Brain pericyte (primary cell): ENCODE results near the gene TERF2IP.

ENCODE experiments used
- DNase-seq: peaks from one replicate; pipeline ENCODE4 v3.0.0-alpha.2; 2012; ENCODE audit warnings: low read depth, low spot score

TERF2IP gene

GRCh38 chr16:75635036-75635435 lies 12.5 kb upstream of the TERF2IP start:
- no peak for DNase-seq

GRCh38 chr16:75640598-75640997 lies 7.0 kb upstream of the TERF2IP start:
- no peak for DNase-seq

GRCh38 chr16:75644240-75645012 lies 3.1 kb upstream of the TERF2IP start:
- no peak for DNase-seq

GRCh38 chr16:75647112-75647491 lies 471 bp upstream of the TERF2IP start:
- DNase-seq, result no peak

- peak; percentile 17 for DNase-seq
Observed at GRCh38 chr16:75648265-75649076, 898 bp downstream of the TERF2IP start.

- no peak for DNase-seq
Observed at GRCh38 chr16:75653922-75654321, 6.3 kb downstream of the TERF2IP start.

- DNase-seq, result no peak
Observed at GRCh38 chr16:75658175-75658574, 10.6 kb downstream of the TERF2IP start.

GRCh38 chr16:75660321-75660720 lies 12.7 kb downstream of the TERF2IP start:
- no peak for DNase-seq

GRCh38 chr16:75660726-75661302 lies 13.2 kb downstream of the TERF2IP start:
- DNase-seq, result no peak

GRCh38 chr16:75667503-75667902 lies 19.9 kb downstream of the TERF2IP start:
- DNase-seq, result no peak

GRCh38 chr16:75676909-75677308 lies 29.3 kb downstream of the TERF2IP start, which contains the start of gene CPHXL2:
CPHXL2 (minus strand) TSS chr16:75677009; CDS start chr16:75676999, 10 bp downstream.
- no peak for DNase-seq

GRCh38 chr16:75679366-75679765 lies 31.8 kb downstream of the TERF2IP start:
- no peak for DNase-seq

- no peak for DNase-seq
Observed at GRCh38 chr16:75682308-75682707, 34.7 kb downstream of the TERF2IP start.

- DNase-seq, result no peak
Observed at GRCh38 chr16:75687361-75687760, 39.8 kb downstream of the TERF2IP start.

- DNase-seq, result no peak
Observed at GRCh38 chr16:75695708-75696107, 48.1 kb downstream of the TERF2IP start.

GRCh38 chr16:75697571-75697970 lies 50.0 kb downstream of the TERF2IP start:
- no peak for DNase-seq

GRCh38 chr16:75701361-75701760 lies 53.8 kb downstream of the TERF2IP start, which contains the start of gene DUXB:
DUXB (minus strand) TSS chr16:75701461; CDS start chr16:75701418, 43 bp downstream.
- DNase-seq, result no peak

GRCh38 chr16:75702242-75702641 lies 54.7 kb downstream of the TERF2IP start:
- no peak for DNase-seq

- DNase-seq, result no peak
Observed at GRCh38 chr16:75703306-75703705, 55.7 kb downstream of the TERF2IP start.
